Loucy (cell line): ENCODE results near the gene FOXK1.
A peak's percentile ranks its signal among the peaks of the same experiment; 100 is the strongest.
"Not testable (repeated sequence)": the region's sequence is repeated elsewhere in the genome, so short reads cannot be mapped to it uniquely, and the experiment has no call there.

Experiments
- H2AFZ ChIP-seq: fragments of 200-600 bp; sonication (generic); 2 replicates; pipeline ENCODE4 v1.6.0; 2016; ENCODE audit warnings: antibody characterized with exemption, mild to moderate bottlenecking, low read length, moderate library complexity
- H3F3A ChIP-seq: fragments of 200-600 bp; 2 replicates; pipeline ENCODE4 v1.6.0; 2016; ENCODE audit warnings: antibody characterized with exemption, low read depth, mild to moderate bottlenecking
- H3K27me3 ChIP-seq: fragments of 200-600 bp; sonication (generic); 2 replicates; pipeline ENCODE4 v1.6.1; 2014; ENCODE audit warnings: low read length, mild to moderate bottlenecking; ENCODE audit not compliant: insufficient read depth, poor library complexity, severe bottlenecking
- H3K36me3 ChIP-seq: fragments of 200-600 bp; sonication (generic); 2 replicates; pipeline ENCODE4 v1.6.1; 2016; ENCODE audit warnings: low read length; ENCODE audit not compliant: insufficient read depth
- H3K4me1 ChIP-seq: fragments of 200-600 bp; sonication (generic); 2 replicates; pipeline ENCODE4 v1.5.1; 2014; ENCODE audit warnings: low read length, mild to moderate bottlenecking; ENCODE audit not compliant: insufficient read depth, poor library complexity, severe bottlenecking
- H3K4me2 ChIP-seq: fragments of 200-600 bp; sonication (generic); 2 replicates; pipeline ENCODE4 v1.6.0; 2014; ENCODE audit warnings: antibody characterized with exemption, low read length, low read depth, mild to moderate bottlenecking; ENCODE audit not compliant: poor library complexity, severe bottlenecking
- H3K4me3 ChIP-seq: fragments of 200-600 bp; sonication (generic); 2 replicates; pipeline ENCODE4 v1.5.1; 2014; ENCODE audit warnings: low read length, mild to moderate bottlenecking, mixed read lengths; ENCODE audit not compliant: poor library complexity, severe bottlenecking
- H3K79me2 ChIP-seq: fragments of 200-600 bp; sonication (generic); 2 replicates; pipeline ENCODE4 v1.6.1; 2014; ENCODE audit warnings: low read length; ENCODE audit not compliant: insufficient read depth
- H3K9ac ChIP-seq: fragments of 200-600 bp; sonication (generic); 2 replicates; pipeline ENCODE4 v1.6.0; 2014; ENCODE audit warnings: mild to moderate bottlenecking, low read depth, low read length, moderate library complexity; ENCODE audit not compliant: poor library complexity, severe bottlenecking
- H3K9me2 ChIP-seq: fragments of 200-600 bp; sonication (generic); replicated peaks from 2 replicates; pipeline ENCODE4 v1.6.1; 2016; ENCODE audit warnings: low read depth, low read length, mixed read lengths
- H3K9me3 ChIP-seq: fragments of 200-600 bp; sonication (generic); 2 replicates; pipeline ENCODE4 v1.6.1; 2014; ENCODE audit warnings: mild to moderate bottlenecking, antibody characterized with exemption, low read length, low read depth; ENCODE audit not compliant: insufficient read depth
- H4K20me1 ChIP-seq: fragments of 200-600 bp; sonication (generic); 2 replicates; pipeline ENCODE4 v1.6.0; 2014; ENCODE audit warnings: antibody characterized with exemption, low read length, mild to moderate bottlenecking; ENCODE audit not compliant: insufficient read depth, poor library complexity, severe bottlenecking
- EZH2phosphoT487 ChIP-seq: fragments of 200-600 bp; IDR thresholded peaks from 2 replicates; pipeline ENCODE4 v1.6.1; 2018; ENCODE audit warnings: antibody characterized with exemption, mild to moderate bottlenecking, moderate library complexity, borderline replicate concordance
- TF ChIP-seq, protein P1 (sequence below): fragments of 200-600 bp; sonication (generic); conservative IDR thresholded peaks from 2 replicates; pipeline ENCODE4 v1.5.1; 2014; ENCODE audit warnings: mild to moderate bottlenecking, antibody characterized with exemption, low read length

Gene FOXK1

DNA sequence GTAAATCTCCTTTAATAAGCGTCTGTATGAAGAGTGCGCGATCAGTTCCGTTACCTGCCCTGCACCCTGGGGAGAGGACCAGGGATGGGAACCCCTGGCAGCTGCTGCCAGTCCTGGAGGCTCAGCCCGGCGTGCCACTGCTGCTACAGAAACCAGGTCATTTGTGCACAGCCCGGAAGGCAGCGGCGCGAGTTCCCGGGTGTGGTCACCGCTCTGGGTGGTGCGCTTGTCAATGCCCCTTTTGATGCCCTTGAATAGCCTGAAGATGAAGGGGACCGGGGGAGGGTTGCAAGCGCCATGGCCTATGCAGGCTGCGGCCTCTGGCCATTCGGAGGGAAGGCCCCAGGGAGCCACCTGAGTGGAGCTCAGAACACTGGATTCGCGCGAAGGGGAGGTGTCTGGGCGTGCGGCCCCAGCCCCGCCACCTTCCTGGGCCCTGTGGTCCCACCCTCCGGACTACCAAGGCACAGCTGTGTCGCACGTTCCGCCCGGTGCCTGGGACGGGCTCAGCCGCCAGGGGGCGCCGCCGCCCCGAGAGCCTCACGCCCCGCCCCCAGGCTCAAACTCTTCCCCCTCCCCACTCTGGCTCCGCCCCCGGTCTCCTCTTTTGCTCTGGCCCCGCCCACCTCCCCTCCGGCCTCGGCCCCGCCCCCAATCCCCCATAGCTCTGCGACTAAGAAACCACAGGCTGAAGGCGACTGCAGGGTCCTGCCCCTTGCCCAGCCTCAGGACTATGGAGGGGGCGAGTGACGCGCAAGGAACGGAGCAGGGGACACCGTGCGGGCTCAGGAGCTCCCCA lies 109.8 kb downstream of the FOXK1 start:
- H3K9ac ChIP-seq = no peak overlapping the region

DNA sequence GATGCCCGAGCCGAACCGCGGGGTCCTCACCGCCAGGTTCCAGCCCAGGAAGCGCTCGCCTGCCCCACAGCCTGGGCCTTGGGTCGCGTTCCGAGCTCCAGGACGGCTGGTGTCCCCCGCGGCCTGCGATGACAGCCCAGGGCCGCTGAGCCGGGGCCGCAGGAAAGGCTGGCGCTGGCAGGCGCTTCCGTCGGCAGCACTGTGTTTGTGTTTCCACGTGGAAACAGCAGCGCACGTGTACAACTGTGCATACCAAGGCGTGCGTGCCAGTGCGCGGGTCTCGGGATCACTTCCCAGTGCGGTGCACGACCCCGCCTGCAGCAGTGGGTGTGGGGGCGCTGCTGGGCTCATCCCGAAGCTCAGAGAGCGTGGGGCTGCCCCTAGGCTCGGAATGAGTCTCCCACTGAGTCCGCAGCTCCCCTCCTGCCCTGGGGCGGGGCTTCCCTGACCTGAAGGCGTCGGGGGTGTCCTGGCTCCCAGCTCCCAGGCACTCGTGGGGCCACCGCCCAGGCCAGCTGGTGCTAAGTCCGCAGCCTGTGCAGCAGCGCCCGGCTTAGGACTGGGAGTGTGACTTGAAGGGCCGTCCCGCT lies 110.5 kb downstream of the FOXK1 start:
- H3K36me3 ChIP-seq = peaks cover 19% of the 10 kb centered on the region; the same call in 1 of the 2 replicates
- H4K20me1 ChIP-seq = no peaks in the 10 kb centered on the region
- no peak overlapping the region for H3K9ac ChIP-seq
- H3K79me2 ChIP-seq = no peaks in the 10 kb centered on the region
- H3K27me3 ChIP-seq = no peaks in the 10 kb centered on the region
- H3K4me2 ChIP-seq = no peak overlapping the region
- H3K9me3 ChIP-seq = no peaks in the 10 kb centered on the region
- H3K9me2 ChIP-seq = no peaks in the 10 kb centered on the region
- TF ChIP-seq, protein P1, sequence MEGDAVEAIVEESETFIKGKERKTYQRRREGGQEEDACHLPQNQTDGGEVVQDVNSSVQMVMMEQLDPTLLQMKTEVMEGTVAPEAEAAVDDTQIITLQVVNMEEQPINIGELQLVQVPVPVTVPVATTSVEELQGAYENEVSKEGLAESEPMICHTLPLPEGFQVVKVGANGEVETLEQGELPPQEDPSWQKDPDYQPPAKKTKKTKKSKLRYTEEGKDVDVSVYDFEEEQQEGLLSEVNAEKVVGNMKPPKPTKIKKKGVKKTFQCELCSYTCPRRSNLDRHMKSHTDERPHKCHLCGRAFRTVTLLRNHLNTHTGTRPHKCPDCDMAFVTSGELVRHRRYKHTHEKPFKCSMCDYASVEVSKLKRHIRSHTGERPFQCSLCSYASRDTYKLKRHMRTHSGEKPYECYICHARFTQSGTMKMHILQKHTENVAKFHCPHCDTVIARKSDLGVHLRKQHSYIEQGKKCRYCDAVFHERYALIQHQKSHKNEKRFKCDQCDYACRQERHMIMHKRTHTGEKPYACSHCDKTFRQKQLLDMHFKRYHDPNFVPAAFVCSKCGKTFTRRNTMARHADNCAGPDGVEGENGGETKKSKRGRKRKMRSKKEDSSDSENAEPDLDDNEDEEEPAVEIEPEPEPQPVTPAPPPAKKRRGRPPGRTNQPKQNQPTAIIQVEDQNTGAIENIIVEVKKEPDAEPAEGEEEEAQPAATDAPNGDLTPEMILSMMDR = no peak
- no peak for TF ChIP-seq EZH2phosphoT487
- H2AFZ ChIP-seq = no peak overlapping the region
- H3F3A ChIP-seq = no peaks in the 10 kb centered on the region
- H3K4me3 ChIP-seq = no peak overlapping the region
- H3K4me1 ChIP-seq = no peaks in the 10 kb centered on the region

More for the DNA sequence above, 109.8 kb downstream of the FOXK1 start:
- Histone ChIP-seq H3F3A (no peaks in the 10 kb centered on the region), H3K4me3 (no peak overlapping the region), H3K4me2 (no peak overlapping the region), H3K79me2 (no peaks in the 10 kb centered on the region), H3K27me3 (no peaks in the 10 kb centered on the region), H3K4me1 (no peaks in the 10 kb centered on the region), H4K20me1 (no peaks in the 10 kb centered on the region), H3K36me3 (peaks cover 19% of the 10 kb centered on the region; the same call in 1 of the 2 replicates), H3K9me2 (no peaks in the 10 kb centered on the region), H2AFZ (no peak overlapping the region), H3K9me3 (no peaks in the 10 kb centered on the region)
- TF ChIP-seq EZH2phosphoT487 = no peak
- TF ChIP-seq, protein P1 = peak; percentile 39

DNA sequence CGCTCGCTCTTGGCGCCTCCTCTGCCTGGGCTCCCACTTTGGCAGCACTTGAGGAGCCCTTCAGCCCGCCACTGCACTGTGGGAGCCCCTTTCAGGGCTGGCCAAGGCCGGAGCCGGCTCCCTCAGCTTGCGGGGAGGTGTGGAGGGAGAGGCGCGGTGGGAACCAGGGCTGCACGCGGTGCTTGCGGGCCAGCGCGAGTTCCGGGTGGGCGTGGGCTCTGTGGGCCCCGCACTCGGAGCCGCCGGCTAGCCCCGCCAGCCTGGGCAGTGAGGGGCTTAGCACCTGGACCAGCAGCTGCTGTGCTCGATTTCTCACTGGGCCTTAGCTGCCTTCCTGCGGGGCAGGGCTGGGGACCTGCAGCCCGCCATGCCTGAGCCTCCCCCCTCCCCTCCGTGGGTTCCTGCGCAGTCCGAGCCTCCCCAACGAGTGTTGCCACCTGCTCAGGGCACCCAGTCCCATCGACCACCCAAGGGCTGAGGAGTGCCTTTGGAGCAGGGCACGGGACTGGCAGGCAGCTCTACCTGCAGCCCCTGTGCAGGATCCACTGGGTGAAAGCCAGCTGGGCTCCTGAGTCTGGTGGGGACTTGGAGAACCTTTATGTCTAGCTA lies 111.4 kb downstream of the FOXK1 start:
- not testable (repeated sequence) for H3F3A ChIP-seq, H3K79me2 ChIP-seq, H3K27me3 ChIP-seq, H4K20me1 ChIP-seq, H3K9me3 ChIP-seq, H2AFZ ChIP-seq, H3K9me2 ChIP-seq, H3K4me1 ChIP-seq, H3K9ac ChIP-seq, H3K4me2 ChIP-seq, H3K4me3 ChIP-seq
- peaks cover 13% of the 10 kb centered on the region; the same call in 1 of the 2 replicates for H3K36me3 ChIP-seq

DNA sequence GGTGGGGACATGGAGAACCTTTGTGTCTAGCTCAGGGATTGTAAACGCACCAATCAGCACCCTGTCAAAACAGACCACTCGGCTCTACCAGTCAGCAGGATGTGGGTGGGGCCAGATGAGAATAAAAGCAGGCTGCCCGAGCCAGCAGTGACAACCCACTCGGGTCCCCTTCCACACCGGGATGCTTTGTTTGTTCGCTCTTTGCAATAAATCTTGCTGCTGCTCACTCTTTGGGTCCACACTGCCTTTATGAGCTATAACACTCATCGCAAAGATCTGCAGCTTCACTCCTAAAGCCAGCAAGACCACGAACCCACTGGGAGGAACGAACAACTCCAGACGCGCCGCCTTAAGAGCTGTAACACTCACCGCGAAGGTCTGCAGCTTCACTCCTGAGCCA lies 112.1 kb downstream of the FOXK1 start:
- H3K27me3 ChIP-seq, H3K9me2 ChIP-seq, H3K79me2 ChIP-seq, H3K4me2 ChIP-seq, H3K4me1 ChIP-seq, H3K9me3 ChIP-seq, H3K4me3 ChIP-seq, H3F3A ChIP-seq, H3K9ac ChIP-seq, H4K20me1 ChIP-seq, H2AFZ ChIP-seq: not testable (repeated sequence)
- H3K36me3 ChIP-seq = peaks cover 10% of the 10 kb centered on the region; the same call in 1 of the 2 replicates
